HG03066 (cell line): ENCODE data around the gene PLAAT3.
"Not testable (repeated sequence)": the region's sequence is repeated elsewhere in the genome, so short reads cannot be mapped to it uniquely, and the experiment has no call there.

Experiments used
- ATAC-seq: cut with Tn5 transposase; IDR thresholded peaks from one replicate; pipeline ENCODE4 v1.9.1; 2021; ENCODE audit warnings: low read depth; ENCODE audit not compliant: unreplicated experiment

Gene PLAAT3

GRCh38 chr11:63614136-63614671 is at the start of gene PLAAT3:
TSS of gene PLAAT3 (minus strand) at chr11:63614433. CDS start at chr11:63614014, 419 bp downstream.
- ATAC-seq: no peak

- ATAC-seq: no peak
Measured at GRCh38 chr11:63663809-63664208, 49.6 kb upstream of the PLAAT3 start.

GRCh38 chr11:63660972-63661371 is 46.7 kb upstream of the PLAAT3 start:
- no peak for ATAC-seq

- no peak for ATAC-seq
Measured at GRCh38 chr11:63652671-63653070, 38.4 kb upstream of the PLAAT3 start.

GRCh38 chr11:63643205-63643604 is 29.0 kb upstream of the PLAAT3 start:
- ATAC-seq: no peak

- no peak for ATAC-seq
Measured at GRCh38 chr11:63641727-63642126, 27.5 kb upstream of the PLAAT3 start.

GRCh38 chr11:63639199-63639832 is 25.1 kb upstream of the PLAAT3 start:
- no peak for ATAC-seq

- ATAC-seq: not testable (repeated sequence)
Measured at GRCh38 chr11:63638436-63638835, 24.2 kb upstream of the PLAAT3 start.

- ATAC-seq: no peak
Measured at GRCh38 chr11:63635762-63636465, 21.7 kb upstream of the PLAAT3 start.

- ATAC-seq: no peak
Measured at GRCh38 chr11:63629426-63629825, 15.2 kb upstream of the PLAAT3 start.

GRCh38 chr11:63623513-63624140 is 9.4 kb upstream of the PLAAT3 start:
- ATAC-seq: no peak

GRCh38 chr11:63622323-63622722 is 8.1 kb upstream of the PLAAT3 start:
- no peak for ATAC-seq

- ATAC-seq: no peak
Measured at GRCh38 chr11:63621071-63621470, 6.8 kb upstream of the PLAAT3 start.

- ATAC-seq: no peak
Measured at GRCh38 chr11:63619967-63620366, 5.7 kb upstream of the PLAAT3 start.

GRCh38 chr11:63617686-63618085 is 3.5 kb upstream of the PLAAT3 start:
- ATAC-seq: not testable (repeated sequence)

- ATAC-seq: no peak
Measured at GRCh38 chr11:63616953-63617352, 2.7 kb upstream of the PLAAT3 start.

- peak; percentile 48 for ATAC-seq
Measured at GRCh38 chr11:63613517-63614135, 607 bp downstream of the PLAAT3 start.

GRCh38 chr11:63612181-63612580 is 2.1 kb downstream of the PLAAT3 start:
- ATAC-seq: no peak

GRCh38 chr11:63611395-63611747 is 2.9 kb downstream of the PLAAT3 start:
- no peak for ATAC-seq

- ATAC-seq: no peak
Measured at GRCh38 chr11:63610604-63611394, 3.4 kb downstream of the PLAAT3 start.
